Jurkat, Clone E6-1 (cell line): Measurements from ENCODE around the gene GLP2R.

Source experiments
- DNase-seq: peaks from one replicate; pipeline ENCODE4 v3.0.0-alpha.2; 2011; ENCODE audit warnings: low read depth, low spot score
- H3K4me3 ChIP-seq: 2 replicates; pipeline ENCODE4 v1.5.1; 2011; ENCODE audit warnings: mild to moderate bottlenecking, low read length, control low read depth, moderate library complexity

The GLP2R gene

DNA sequence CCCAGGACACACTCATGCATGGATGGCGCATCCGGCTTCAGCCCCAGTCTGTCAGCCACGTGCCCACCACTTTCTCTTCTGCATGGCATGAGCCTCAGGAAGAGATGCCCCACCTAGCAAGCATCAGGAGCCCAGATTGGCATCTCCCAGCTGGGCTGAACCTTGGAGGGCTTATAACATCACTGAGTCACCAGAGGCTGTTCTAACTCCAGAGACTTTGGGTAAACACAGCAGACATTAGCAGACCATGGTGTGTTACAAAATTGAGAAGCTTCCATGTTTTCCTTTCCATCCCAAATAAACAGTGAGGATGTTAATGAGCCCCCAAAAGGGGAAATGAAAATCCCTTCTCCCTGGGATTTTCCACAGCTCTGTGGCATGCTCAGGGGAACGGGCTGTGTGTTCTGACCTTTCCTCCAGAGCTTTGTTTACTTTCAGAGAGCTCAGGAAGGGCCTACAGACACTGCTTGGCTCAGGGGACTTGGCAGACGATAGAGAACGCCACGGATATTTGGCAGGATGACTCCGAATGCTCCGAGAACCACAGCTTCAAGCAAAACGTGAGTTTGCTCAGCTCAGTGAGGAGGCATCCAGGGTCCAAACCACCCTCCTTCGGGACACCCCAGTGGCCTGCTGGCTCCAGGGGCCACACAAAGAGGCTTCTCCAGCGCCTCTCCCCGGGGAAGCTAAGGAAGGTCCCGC is 16.5 kb downstream of the GLP2R start:
- DNase-seq, result no peak
- no peak overlapping the region for H3K4me3 ChIP-seq

DNA sequence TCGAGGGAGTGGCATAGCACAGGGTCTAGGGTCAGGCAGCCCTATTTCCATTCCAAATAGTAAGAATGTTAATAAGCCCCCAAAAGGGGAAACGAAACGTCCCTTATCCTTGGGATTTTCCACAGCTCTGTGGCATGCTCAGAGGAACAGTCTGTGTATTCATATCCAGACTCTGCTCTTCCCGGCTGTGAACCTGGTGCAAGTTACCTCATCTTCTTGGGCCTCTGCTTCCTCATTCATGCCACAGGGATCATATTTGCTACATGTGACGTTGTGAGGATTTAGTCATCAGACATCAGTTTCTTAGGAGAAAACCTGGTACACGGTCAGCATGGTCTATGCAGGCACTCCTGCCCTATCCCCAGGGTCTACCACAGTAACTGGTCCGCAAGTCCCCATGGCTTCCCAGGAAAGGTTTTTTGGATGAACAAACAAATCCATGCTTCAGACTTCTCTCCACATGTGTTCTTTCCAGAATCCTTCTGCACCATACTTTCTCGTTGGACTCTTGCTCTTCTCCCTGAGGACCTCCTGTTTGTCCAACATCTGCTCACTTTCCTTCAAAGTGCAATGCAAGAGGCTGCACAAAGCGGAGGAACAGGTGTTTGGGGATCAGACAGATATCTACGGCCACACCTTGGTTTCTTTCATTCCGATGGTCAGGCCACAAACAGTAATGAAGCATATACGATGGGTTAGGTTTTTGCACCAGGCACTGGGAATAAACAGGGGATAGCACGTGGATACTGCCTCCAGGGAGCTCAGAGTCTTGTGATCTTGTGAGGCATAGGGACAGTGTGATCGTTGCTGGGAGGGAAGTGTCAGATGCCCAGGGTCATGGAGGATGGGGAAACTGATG is 17.7 kb downstream of the GLP2R start:
- no peak overlapping the region for H3K4me3 ChIP-seq
- no peak for DNase-seq

DNA sequence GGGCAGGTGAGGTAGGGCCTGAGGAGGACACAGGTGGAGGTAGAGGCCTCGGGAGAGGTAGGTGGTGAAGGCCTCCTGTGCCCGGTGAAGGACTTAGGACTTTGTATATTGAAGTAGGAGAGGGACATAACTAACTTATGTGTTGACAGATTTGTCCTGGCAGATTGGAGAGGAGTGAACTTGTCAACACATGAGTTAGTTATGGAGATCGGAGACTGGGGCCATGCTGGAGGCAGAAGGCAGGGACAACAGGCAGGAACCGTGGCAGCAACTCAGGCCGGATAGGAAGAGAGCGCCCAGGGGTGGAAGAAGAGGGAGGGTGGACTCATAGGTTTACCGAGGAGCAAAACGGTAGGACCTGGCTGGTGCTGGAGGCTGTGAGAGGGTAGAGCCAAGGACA is 18.4 kb downstream of the GLP2R start:
- DNase-seq, result no peak

DNA sequence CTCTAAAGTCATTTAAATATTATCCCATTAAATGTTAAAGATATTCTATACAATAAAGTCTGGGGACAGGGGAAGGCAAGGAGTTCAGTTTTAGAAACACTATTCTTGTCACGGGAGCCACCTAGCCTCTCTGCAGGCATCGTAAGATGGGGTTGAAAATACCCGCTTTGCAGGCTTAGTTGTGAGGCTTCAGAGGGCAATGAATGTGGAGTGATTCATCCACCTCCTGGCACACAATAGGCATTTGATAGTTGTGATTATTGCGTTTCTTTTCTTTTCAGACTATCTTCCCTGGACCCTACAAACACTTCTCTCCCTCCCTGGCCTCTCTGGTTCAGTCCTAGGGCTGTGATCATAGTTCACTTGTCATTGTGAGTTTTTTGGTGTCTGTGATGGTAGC is 19.6 kb downstream of the GLP2R start:
- no peak overlapping the region for H3K4me3 ChIP-seq
- no peak for DNase-seq

More for the DNA sequence above, 18.4 kb downstream of the GLP2R start:
- H3K4me3 ChIP-seq, result no peak overlapping the region

DNA sequence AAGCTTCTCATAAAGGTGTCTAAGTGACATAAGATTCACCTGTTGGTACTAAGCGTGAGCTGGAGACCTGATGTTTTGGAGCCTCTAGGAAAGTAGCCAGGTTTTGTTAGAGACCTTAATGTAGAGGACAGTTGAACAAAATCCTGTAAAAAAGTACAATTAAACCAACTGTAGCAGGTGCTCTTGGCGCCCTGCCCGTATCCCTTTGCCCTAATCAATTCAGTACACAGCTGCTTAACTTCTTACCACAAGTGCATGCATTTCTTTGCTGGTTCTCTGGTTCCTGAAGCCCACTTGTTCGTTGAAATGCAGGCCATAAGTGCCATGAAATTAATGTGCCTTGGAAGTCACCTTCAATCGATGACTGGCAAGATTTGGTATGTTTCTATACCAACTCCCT is 24.4 kb downstream of the GLP2R start:
- no peak for DNase-seq
- H3K4me3 ChIP-seq, result no peak overlapping the region

DNA sequence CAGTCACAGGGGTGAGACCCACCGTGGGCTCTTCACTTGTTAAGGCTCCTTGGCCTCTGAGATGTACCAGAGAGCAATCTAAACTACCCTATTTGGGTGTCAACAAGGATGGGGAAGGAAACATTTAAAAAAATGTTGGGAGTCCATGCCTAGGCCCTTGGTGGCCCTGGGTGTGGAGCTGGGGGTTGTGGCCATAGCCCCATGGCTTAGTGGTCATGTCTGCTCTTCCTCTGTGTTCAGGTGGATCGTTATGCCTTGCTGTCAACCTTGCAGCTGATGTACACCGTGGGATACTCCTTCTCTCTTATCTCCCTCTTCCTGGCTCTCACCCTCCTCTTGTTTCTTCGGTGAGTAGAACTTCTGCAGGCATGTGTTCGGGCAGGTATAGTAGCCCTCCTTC is 28.5 kb downstream of the GLP2R start:
- H3K4me3 ChIP-seq, result no peak overlapping the region
- DNase-seq, result no peak

DNA sequence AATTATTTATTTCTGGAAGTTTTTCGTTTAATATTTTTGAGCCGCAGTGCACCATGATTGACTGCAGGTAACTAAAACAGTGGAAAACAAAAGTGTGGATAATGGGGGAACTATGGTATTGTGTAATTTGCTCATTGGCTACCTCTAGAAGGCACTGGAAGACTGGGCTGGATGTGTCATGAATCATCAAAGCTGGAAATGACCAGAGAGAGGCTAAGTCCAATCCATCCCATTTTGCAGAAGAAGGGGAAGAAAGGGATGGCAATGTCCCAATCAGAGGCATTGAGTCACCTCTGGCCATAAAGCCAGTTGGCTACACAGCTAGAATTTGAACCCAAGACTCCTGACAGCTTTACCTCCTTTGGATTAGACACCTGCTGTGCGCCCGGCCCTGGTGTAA is 29.3 kb downstream of the GLP2R start:
- no peak for DNase-seq
- H3K4me3 ChIP-seq, result no peak overlapping the region

DNA sequence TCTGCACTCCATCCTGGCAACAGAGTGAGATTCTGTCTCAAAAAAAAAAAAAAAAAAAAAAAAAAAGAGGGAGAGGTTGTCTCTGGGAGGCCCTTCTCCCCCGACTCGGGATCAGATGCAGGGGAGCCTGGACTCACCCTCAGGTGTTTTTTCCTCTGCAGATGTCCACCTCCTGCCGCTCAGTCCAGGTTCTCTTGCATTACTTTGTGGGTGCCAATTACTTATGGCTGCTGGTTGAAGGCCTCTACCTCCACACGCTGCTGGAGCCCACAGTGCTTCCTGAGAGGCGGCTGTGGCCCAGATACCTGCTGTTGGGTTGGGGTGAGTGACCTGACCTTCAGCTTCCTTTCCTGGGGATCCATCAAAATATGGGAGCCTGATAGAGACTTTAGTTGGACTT is 34.1 kb downstream of the GLP2R start:
- no peak for DNase-seq
- H3K4me3 ChIP-seq, result no peak overlapping the region

DNA sequence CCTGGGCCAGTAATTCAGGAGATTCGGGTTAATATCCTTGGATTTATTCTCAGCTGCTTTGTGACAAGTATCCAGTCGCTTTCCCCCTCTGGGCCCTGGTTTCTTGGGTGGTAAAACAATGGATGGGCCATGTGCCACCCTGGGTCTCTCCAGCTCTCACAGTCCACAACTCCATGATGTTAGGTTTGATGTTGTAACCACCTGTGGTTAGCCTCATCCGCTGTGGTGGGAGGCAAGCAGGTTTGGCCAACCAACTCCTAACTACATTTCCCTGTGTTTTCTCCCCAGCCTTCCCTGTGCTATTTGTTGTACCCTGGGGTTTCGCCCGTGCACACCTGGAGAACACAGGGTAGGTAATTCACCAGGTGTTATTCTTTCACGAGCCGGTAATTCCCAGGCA is 35.1 kb downstream of the GLP2R start:
- DNase-seq, result peak; percentile 8
- no peak overlapping the region for H3K4me3 ChIP-seq

DNA sequence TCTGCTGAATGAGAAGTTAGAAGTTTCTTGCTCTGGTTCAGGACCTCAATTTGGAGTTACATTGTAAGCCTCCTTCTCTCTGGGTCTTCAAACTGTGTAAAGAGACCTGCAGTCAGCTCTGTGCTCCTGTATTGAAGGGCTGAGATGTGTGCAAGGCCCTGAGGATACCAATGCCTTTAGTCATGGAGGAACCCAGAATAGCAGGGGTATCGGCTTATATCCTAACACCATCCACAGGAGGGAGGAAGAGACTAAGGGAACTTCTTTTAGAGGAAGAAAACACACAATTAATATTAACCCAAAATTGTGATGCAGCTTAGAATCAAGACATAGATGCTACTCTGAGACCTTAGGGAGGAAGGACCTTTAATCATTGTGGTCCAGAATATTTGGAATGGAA is 36.5 kb downstream of the GLP2R start:
- DNase-seq, result no peak
- no peak overlapping the region for H3K4me3 ChIP-seq

DNA sequence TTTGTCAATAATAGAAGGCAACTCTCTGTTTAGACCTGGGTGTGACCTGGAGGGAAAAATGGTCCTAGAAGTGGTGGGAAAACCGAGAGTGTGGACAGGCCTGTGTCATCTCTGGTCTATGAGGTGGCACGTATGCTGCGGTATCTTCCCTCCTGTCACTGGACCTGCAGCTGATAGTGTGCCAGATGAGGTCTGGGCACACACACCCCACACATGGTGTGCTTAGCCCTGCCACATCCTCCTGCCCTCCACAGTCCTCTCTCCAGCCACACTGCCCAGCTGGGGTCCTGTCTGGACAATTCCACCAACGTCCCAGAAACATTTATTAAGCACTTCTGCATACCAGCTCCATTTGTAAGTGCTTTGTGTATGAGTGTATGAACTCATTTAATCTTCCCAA is 37.2 kb downstream of the GLP2R start:
- no peak for DNase-seq
- H3K4me3 ChIP-seq, result no peak overlapping the region

DNA sequence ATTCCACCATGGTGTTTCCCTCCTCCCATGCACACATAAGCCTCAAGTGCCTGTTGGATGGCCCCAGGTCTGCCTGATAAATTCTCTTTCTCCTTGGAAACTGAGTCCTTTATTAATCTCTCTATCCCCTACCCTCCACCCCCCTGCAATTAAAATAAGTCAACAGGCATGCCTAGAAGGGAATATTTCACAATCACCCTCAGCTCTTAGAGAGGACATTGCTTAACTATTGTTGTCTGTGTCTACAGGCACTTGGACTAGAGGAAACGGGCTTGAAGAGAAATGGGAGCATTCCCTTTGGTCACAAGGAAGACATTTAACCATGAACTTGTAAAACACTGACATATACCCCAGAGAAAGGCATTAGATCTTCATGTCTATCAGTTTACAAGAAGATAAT is 39.9 kb downstream of the GLP2R start:
- no peak overlapping the region for H3K4me3 ChIP-seq
- DNase-seq, result no peak

DNA sequence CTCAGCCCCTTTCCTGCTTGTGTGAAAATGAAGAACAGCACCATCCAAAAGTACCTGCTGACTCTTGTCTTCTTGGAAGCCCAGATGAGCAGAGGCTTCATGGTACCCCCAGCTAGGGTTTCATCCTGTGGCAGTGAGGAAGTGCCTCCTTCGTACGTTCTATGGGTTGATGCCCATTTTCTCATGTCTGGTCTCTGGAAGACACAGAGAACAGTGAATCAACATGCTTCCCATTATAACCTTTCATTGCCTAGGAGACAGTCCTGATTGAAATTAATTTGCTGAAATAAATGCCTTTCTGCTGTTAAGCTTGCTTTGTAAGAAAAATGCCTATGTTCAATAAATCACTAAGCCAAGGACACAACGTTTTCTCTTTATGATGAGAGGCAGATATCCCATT is 42.8 kb downstream of the GLP2R start:
- H3K4me3 ChIP-seq, result no peak overlapping the region
- DNase-seq, result no peak

DNA sequence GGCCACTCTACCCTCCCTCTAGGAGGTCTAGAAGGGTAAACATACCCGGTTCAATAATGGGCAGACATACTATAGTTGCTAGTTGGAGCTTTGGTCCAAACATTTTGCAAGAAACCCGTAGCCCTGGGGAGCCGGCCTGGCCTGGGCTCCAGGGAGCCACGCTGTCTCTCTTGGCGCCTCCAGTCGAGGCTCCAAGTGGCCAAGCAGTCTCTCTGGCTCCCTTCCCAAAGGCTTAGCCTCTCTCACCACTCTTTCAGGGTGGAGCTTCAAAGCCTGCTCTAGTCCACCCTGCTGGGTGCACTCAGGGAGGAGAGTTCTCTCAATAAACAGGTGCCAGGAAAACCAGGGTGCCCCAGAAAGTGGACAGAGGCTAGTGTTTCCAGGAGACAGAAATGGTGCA is 47.1 kb downstream of the GLP2R start:
- no peak for DNase-seq
- no peak overlapping the region for H3K4me3 ChIP-seq

DNA sequence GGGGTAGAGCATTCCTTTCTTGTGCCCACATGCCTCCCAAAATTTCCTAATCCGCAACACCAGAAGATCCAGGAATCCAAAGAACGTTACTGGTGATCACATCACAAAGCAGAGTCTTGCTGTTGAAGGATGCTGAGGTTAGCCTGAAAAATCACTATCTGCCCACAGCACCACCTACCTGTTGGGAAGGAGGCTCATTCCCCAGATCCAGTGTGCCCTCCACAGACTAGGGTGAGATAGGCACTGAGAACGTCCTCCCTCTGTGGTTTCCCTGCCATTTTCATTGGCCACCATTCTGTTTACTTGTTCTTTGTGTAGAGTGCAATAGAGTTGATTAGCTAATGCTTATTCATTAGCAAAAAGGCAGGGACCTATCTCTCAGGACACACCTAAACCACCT is 49.0 kb downstream of the GLP2R start:
- DNase-seq, result no peak
- H3K4me3 ChIP-seq, result no peak overlapping the region

DNA sequence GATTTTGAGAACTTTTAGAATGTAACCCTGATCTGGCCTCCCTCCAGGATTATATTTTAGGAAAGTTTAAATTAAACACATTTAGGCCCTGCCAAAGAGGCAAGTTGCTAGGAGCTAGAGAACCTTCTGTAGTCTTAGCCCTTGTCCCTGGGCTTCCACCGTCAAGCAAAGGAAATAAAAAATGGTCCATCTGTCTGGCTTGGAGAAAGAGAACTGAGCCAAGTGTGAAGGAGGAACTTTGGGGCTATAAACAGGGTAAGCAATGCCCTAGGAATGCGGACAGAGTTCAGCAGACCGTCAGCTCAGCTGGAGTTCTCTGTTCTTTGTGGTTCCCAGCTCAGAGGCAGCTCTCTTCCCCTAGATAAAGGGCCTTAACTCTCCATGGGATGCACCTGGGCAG is 49.7 kb downstream of the GLP2R start:
- DNase-seq, result no peak
- H3K4me3 ChIP-seq, result no peak overlapping the region

DNA sequence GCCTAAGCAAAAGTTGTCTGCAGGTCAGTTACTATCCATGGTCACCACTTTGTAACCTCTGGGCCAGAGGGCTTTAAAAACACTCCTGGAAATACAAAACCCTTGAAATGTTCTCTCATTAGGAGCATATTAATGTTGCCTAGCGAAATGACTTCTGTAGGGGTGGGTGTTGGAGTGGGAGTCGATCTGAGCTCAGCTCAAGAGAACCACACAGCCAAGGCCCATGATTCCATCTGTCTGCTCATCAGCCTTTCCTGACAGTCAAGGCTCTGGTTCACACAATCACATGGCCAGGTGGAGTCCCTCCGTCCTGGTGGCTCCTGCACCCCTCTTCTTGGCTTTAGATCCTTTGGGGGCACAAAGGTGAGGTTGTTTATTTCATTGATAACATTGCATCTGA is 52.6 kb downstream of the GLP2R start:
- DNase-seq, result no peak
- no peak overlapping the region for H3K4me3 ChIP-seq

DNA sequence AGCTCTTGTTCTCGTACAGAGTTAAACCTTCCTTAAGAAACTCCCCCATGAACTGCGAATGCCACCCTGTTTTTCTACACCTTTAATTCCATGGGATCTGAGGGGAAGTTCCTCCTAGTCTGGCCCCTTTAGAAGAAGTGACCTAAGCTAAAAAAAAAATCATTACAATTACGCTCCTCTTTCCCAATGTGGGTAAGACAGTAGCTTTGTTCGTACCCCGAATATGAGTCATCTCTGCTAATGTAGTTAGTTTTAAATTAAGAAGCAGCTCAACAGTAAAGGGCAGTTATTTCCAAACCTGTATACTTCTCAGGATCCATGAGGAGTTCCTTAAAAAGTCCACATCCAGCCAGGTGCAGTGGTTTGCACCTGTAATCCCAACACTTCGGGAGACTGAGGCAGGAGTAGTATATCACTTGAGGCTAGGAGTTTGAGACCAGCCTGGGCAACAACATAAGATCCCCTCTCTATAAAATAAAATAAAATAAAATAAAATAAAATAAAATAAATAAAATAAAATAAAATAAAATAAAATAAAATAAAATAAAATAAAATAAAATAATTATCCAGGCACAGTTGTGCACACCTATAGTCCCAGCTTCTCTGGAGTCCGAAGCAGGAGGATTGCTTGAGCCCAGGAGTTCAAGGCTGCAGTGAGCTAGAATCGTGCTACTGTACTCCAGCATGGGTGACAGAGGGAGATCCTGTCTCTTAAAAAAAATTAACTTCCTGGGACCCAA is 53.2 kb downstream of the GLP2R start:
- H3K4me3 ChIP-seq, result no peak overlapping the region
- no peak for DNase-seq

DNA sequence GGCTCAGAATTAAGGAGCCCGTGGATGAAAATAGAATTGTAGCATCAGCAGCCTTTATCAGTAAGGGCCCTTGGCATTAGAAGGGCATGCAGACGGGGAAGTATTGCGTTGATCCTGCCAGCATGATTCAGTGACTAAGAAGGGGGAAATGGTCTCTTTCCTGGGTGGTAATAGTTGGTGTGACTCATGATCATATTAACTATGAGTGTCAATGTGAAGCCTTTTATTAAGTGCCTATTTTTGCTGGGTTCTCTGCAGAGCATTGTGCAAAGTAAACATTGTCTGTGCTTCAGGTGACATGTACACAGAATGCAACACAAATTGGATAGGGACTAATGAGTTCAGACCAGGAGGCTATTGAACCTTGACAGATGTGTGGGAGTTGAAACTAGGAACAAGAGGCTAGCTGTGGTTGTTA is 54.9 kb downstream of the GLP2R start:
- H3K4me3 ChIP-seq, result no peak overlapping the region
- no peak for DNase-seq

DNA sequence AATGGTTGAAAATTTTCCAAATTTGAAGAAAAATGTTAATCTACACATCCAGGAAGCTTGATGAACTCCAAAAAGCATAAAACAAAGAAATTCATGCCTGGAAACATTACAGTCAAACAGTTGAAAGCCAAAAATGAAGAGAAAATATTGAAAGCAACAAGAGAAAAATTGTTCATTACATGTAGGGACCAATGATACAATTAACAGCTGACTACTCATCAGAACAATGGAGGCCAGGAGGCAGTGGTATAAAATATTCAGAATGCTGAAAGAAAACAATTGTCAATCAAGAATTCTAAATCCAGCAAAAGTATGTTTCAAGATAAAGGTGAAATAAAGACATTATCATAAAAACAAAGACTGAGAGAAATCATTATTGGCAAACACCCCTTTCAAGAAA is 57.7 kb downstream of the GLP2R start:
- DNase-seq, result no peak
- H3K4me3 ChIP-seq, result no peak overlapping the region
